ENCODE data around the gene GNPTG. TPM values are rescaled to one million over a fixed set of nuclear protein-coding genes. Genes with fewer than 3 reads are reported as not detected.

GNPTG gene
- total RNA-seq, 1 experiment from 2014 or later, result 40.6 TPM

DNA sequence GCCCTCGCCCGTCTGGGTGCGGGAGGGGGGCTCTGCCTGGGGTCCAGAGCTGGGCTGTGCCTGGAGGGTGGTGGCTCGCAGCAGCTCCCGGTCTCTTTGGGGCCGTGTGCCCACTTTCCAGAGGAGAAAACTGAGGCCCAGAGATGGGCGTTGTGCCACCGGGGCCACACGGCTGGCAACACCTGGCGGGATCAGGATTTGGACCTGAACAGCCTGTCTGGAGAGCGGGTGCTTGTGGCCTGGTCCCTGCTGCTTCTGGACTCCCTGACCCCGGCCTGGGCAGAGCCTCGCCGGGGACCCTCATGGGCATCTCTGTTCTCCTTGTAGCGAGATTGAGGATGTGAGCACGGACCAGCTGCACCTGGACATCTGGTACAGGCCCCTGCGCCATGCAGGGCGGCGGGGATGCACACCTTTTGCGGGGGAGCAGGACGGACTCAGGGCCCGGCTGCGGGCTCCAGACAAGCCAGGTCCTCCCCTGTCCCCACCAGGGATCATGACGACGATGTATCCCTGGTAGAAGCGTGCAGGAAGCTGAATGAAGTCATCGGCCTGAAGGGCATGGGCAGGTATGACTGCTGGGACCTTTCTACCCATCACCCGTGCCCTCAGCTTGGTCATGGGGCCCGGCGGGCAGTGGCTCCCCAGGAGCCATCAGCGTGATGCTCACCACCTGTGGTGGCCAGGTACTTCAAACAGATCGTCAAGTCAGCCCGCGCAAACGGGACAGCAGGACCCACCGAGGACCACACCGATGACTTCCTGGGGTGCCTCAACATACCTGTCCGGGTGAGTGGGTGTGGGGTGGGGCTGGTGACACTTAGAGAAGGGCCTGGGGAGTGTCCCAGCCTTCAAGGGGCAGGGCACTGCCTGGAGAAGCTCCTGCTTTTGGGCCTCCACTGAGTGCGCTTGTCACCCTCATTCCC is 10.0 kb upstream of the GNPTG start:
- no TSS peak for BruUV-seq (replicated peaks)
- CTCF ChIA-PET, result no interaction called here
- H2AFZ ChIP-seq, result no peak overlapping the region

DNA sequence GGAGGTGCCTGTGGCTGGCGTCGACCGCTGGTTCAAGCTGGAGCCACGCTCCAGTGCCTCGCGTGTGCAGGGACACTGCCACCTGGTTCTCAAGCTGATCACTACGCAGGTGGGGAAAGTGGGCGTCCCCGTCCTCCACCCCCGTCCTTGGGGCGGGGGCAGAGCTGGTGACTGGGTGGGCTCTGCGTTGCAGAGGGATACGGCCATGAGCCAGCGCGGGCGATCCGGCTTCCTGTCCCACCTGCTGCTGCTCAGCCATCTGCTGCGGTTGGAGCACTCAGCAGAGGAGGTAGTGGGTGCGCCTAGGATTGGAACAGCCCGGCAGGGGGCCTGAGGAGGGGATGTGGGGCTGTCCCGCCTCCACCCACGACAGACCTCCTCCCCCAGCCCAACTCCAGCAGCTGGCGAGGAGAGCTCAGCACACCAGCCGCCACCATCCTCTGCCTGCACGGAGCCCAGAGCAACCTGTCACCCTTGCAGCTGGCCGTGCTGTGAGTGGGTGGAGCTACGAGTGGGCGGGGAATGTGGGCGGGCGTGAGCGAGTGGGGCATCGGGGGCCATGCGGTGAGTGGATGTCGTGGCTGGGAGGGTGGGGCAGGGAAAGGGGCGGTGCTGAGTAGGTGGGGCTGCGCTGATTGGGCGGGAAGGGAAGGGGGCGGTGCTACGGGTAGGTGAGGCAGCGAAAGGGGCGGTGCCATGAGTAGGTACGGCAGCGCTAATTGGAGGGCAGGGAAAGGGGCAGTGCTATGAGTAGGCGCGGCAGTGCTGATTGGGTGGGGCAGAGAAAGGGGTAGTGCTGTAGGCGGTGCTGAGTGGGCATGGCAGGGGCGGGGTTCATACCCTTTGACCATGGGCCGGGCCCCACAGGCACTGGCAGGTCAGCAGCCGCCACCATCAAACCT is 9.0 kb upstream of the GNPTG start:
- no peak overlapping the region for H3K27ac ChIP-seq
- H3F3A ChIP-seq (ENCODE audit: insufficient read depth, low read depth), result 0 out of 2 replicates have a peak, but pooled peaks cover 4% of the 10 kb centered on the region
- no peak overlapping the region for H2AFZ ChIP-seq
- DNase-seq, result peak; percentile 90 to 98
- intact Hi-C loops (cut with micrococcal nuclease; ENCODE audit: unreplicated experiment), result no loop called here
- peak overlapping the region; percentile 66 for H3K4me2 ChIP-seq
- H3K36me3 ChIP-seq (ENCODE audit: low read depth), result no peaks in the 10 kb centered on the region
- no peaks in the 10 kb centered on the region for H3K9me3 ChIP-seq (ENCODE audit: insufficient read depth, low read depth)
- ChIA-PET POLR2A (ENCODE audit: unreplicated experiment) (interaction anchor here (0.6 to 1.0 kb wide), 10 partner anchors 10 to 685 kb away, joined by 4 to 60 read pairs (median 8); partner anchors contain the start of gene RPS2), CTCF (interaction anchor here (0.6 to 1.0 kb wide), 3 partner anchors 41 to 625 kb away, joined by 3 to 5 read pairs (median 4); no protein-coding TSS in a partner anchor)
- TF ChIP-seq CTCF (conservative IDR thresholded peaks at IDR 0.05), result no peak
- TF ChIP-seq EZH2 (IDR thresholded peaks at IDR 0.05; ENCODE audit: low read depth), result no peak
- H3K4me3 ChIP-seq, result no peak overlapping the region
- H3K79me2 ChIP-seq (ENCODE audit: low read depth), result no peaks in the 10 kb centered on the region
- H4K20me1 ChIP-seq (ENCODE audit: insufficient read depth), result no peaks in the 10 kb centered on the region
- no TSS peak for BruUV-seq (replicated peaks)
- H3K27me3 ChIP-seq (ENCODE audit: insufficient read depth, low read depth), result no peaks in the 10 kb centered on the region
- H3K9me2 ChIP-seq (ENCODE audit: insufficient read depth), result no peaks in the 10 kb centered on the region
- H3K4me1 ChIP-seq (replicated peaks; ENCODE audit: insufficient read depth), result 0 out of 2 replicates have a peak, but pooled peaks cover 5% of the 10 kb centered on the region

More for the DNA sequence above, 10.0 kb upstream of the GNPTG start:
- H3K36me3 ChIP-seq (ENCODE audit: low read depth), result no peaks in the 10 kb centered on the region
- no peaks in the 10 kb centered on the region for H3K27me3 ChIP-seq (ENCODE audit: insufficient read depth, low read depth)
- H3K79me2 ChIP-seq (ENCODE audit: low read depth), result no peaks in the 10 kb centered on the region
- 0 out of 2 replicates have a peak, but pooled peaks cover 5% of the 10 kb centered on the region for H3K4me1 ChIP-seq (replicated peaks; ENCODE audit: insufficient read depth)
- no peak for TF ChIP-seq EZH2 (IDR thresholded peaks at IDR 0.05; ENCODE audit: low read depth)
- TF ChIP-seq CTCF (conservative IDR thresholded peaks at IDR 0.05), result no peak
- POLR2A ChIA-PET (ENCODE audit: unreplicated experiment), result no interaction called here
- no peak overlapping the region for H3K4me2 ChIP-seq
- intact Hi-C loops (cut with micrococcal nuclease; ENCODE audit: unreplicated experiment), result no loop called here
- H3K27ac ChIP-seq, result no peak overlapping the region
- no peak for DNase-seq
- 0 out of 2 replicates have a peak, but pooled peaks cover 4% of the 10 kb centered on the region for H3F3A ChIP-seq (ENCODE audit: insufficient read depth, low read depth)
- H3K9me2 ChIP-seq (ENCODE audit: insufficient read depth), result no peaks in the 10 kb centered on the region
- H3K4me3 ChIP-seq, result no peak overlapping the region
- no peaks in the 10 kb centered on the region for H4K20me1 ChIP-seq (ENCODE audit: insufficient read depth)
- H3K9me3 ChIP-seq (ENCODE audit: insufficient read depth, low read depth), result no peaks in the 10 kb centered on the region
